AG04449 (cell line): ENCODE results near the gene FRRS1.

Experiments used
- CTCF ChIA-PET: fragments of 350-600 bp; formaldehyde crosslinking; extraction: SDS; loops from one replicate; lab custom pipeline; 2021; ENCODE audit warnings: antibody characterized with exemption; lab: Yijun Ruan, JAX
- POLR2A ChIA-PET: fragments of 400-600, 350-600 bp; formaldehyde crosslinking; extraction: SDS; loops from one replicate; lab custom pipeline; 2020; ENCODE audit warnings: antibody characterized with exemption, inconsistent platforms; lab: Yijun Ruan, JAX
- DNase-seq: peaks from one replicate; pipeline ENCODE4 v3.0.0-alpha.2; 2010; ENCODE audit warnings: low read depth, low spot score
- H3K4me3 ChIP-seq: 2 replicates; pipeline ENCODE4 v1.5.1; 2011; ENCODE audit warnings: low read depth, mild to moderate bottlenecking, control low read depth, low read length
- CTCF ChIP-seq: IDR thresholded peaks from one replicate; pipeline ENCODE4 v1.5.1; 2011; ENCODE audit warnings: mild to moderate bottlenecking, moderate library complexity, low read length, control low read depth, inconsistent platforms; ENCODE audit not compliant: insufficient read depth; ENCODE audit errors: missing control alignments

Gene FRRS1

GRCh38 chr1:99670583-99670982 is 95.9 kb downstream of the FRRS1 start:
- no peak for TF ChIP-seq CTCF
- CTCF ChIA-PET = no interaction called here
- H3K4me3 ChIP-seq = no peak overlapping the region
- POLR2A ChIA-PET = no interaction called here
- DNase-seq = no peak

- no peak for TF ChIP-seq CTCF
- no peak for DNase-seq
- no peak overlapping the region for H3K4me3 ChIP-seq
- ChIA-PET POLR2A (no interaction called here), CTCF (no interaction called here)
Measured at GRCh38 chr1:99669821-99670220, 96.6 kb downstream of the FRRS1 start.

- ChIA-PET CTCF (interaction anchor here (1.0 kb wide), 1 partner anchor 16 kb away, joined by 3 read pairs; no protein-coding TSS in a partner anchor), POLR2A (no interaction called here)
- H3K4me3 ChIP-seq = no peak overlapping the region
- DNase-seq = no peak
- no peak for TF ChIP-seq CTCF
Measured at GRCh38 chr1:99669376-99669775, 97.1 kb downstream of the FRRS1 start.

GRCh38 chr1:99665212-99665611 is 101.2 kb downstream of the FRRS1 start:
- CTCF ChIA-PET = interaction anchor here (1.8 to 3.2 kb wide), 2 partner anchors 8 to 20 kb away, joined by 4 to 11 read pairs; no protein-coding TSS in a partner anchor
- TF ChIP-seq CTCF = no peak
- no peak for DNase-seq
- no peak overlapping the region for H3K4me3 ChIP-seq
- POLR2A ChIA-PET = no interaction called here

- POLR2A ChIA-PET = no interaction called here
- no peak overlapping the region for H3K4me3 ChIP-seq
- no peak for DNase-seq
- CTCF ChIA-PET = interaction anchor here (3.2 kb wide), 1 partner anchor 22 kb away, joined by 11 read pairs; no protein-coding TSS in a partner anchor
- TF ChIP-seq CTCF = no peak
Measured at GRCh38 chr1:99663501-99663900, 102.9 kb downstream of the FRRS1 start.

GRCh38 chr1:99662539-99663080 is 103.8 kb downstream of the FRRS1 start:
- no peak overlapping the region for H3K4me3 ChIP-seq
- no peak for TF ChIP-seq CTCF
- CTCF ChIA-PET = no interaction called here
- peak; percentile 72 for DNase-seq
- POLR2A ChIA-PET = no interaction called here
